HFFc6 (cell line): ENCODE data around the gene ARHGAP23. TPM values are rescaled to one million over a fixed set of nuclear protein-coding genes. Genes with fewer than 3 reads are reported as not detected.

Source experiments
- DNase-seq: peaks from one replicate; pipeline ENCODE4 v3.0.0-alpha.2; 2018
- H3K27ac Mint-ChIP-seq: 2 replicates; pipeline ENCODE4 v1.8.0; 2020; ENCODE audit warnings: mild to moderate bottlenecking, mixed read lengths
- H3K27me3 Mint-ChIP-seq: 2 replicates; pipeline ENCODE4 v1.8.0; 2021; ENCODE audit warnings: mild to moderate bottlenecking, moderate library complexity, mixed read lengths; ENCODE audit not compliant: insufficient read depth
- H3K36me3 Mint-ChIP-seq: 2 replicates; pipeline ENCODE4 v1.8.0; 2021; ENCODE audit warnings: low read depth, mixed read lengths
- H3K4me1 Mint-ChIP-seq: 2 replicates; pipeline ENCODE4 v1.8.0; 2020; ENCODE audit warnings: low read depth, mixed read lengths
- H3K4me3 Mint-ChIP-seq: 2 replicates; pipeline ENCODE4 v1.8.0; 2020; ENCODE audit warnings: mild to moderate bottlenecking, moderate library complexity, mixed read lengths
- H3K9me3 Mint-ChIP-seq: 2 replicates; pipeline ENCODE4 v1.8.0; 2020; ENCODE audit warnings: mild to moderate bottlenecking, mixed read lengths
- CTCF ChIP-seq: fragments of 200-600 bp; sonication (generic); IDR thresholded peaks from 2 replicates; pipeline ENCODE4 v1.5.0; 2021; ENCODE audit warnings: antibody characterized with exemption, mild to moderate bottlenecking
- total RNA-seq, 6 experiments: library from RNA; stranded (reverse); fragmentation: NEBNext Ultra II Directional; extraction: Animal tissue kit (Norgen Biotek cat#: 25700); gene quantifications; 2 replicates in 1 of 6; 3 replicates in 5 of 6; pipeline ENCODE4 v1.2.3, GENCODE V29; 2021

The ARHGAP23 gene
- total RNA-seq, 6 experiments from 2014 or later: 206 to 231 (median 224) TPM

- no peak overlapping the region for H3K4me3 Mint-ChIP-seq
- no peaks in the 10 kb centered on the region for H3K36me3 Mint-ChIP-seq
- H3K27ac Mint-ChIP-seq: no peak overlapping the region
- peaks cover 17% of the 10 kb centered on the region for H3K27me3 Mint-ChIP-seq
- DNase-seq: no peak
- peaks cover 33% of the 10 kb centered on the region for H3K4me1 Mint-ChIP-seq
- H3K9me3 Mint-ChIP-seq: no peaks in the 10 kb centered on the region
- no peak for TF ChIP-seq CTCF
These were observed 6.1 kb upstream of the ARHGAP23 start for GRCh38 chr17:38421871-38422827.

GRCh38 chr17:38424297-38424972, 3.8 kb upstream of the ARHGAP23 start:
- H3K4me1 Mint-ChIP-seq: peaks cover 42% of the 10 kb centered on the region
- no peak overlapping the region for H3K27ac Mint-ChIP-seq
- peaks cover 4% of the 10 kb centered on the region for H3K27me3 Mint-ChIP-seq
- no peak for DNase-seq
- no peaks in the 10 kb centered on the region for H3K9me3 Mint-ChIP-seq
- TF ChIP-seq CTCF: no peak
- H3K4me3 Mint-ChIP-seq: no peak overlapping the region
- no peaks in the 10 kb centered on the region for H3K36me3 Mint-ChIP-seq

- H3K27ac Mint-ChIP-seq: no peak overlapping the region
- H3K4me3 Mint-ChIP-seq: no peak overlapping the region
- no peak for TF ChIP-seq CTCF
- DNase-seq: no peak
- peaks cover 4% of the 10 kb centered on the region for H3K27me3 Mint-ChIP-seq
- H3K36me3 Mint-ChIP-seq: no peaks in the 10 kb centered on the region
- no peaks in the 10 kb centered on the region for H3K9me3 Mint-ChIP-seq
- peaks cover 48% of the 10 kb centered on the region for H3K4me1 Mint-ChIP-seq
These were observed 3.2 kb upstream of the ARHGAP23 start for GRCh38 chr17:38425031-38425430.

GRCh38 chr17:38425744-38426143, 2.5 kb upstream of the ARHGAP23 start:
- DNase-seq: no peak
- Mint-ChIP-seq H3K4me1 (peaks cover 55% of the 10 kb centered on the region), H3K36me3 (no peaks in the 10 kb centered on the region), H3K4me3 (no peak overlapping the region), H3K27ac (no peak overlapping the region), H3K27me3 (peaks cover 4% of the 10 kb centered on the region), H3K9me3 (no peaks in the 10 kb centered on the region)
- no peak for TF ChIP-seq CTCF

- Mint-ChIP-seq H3K27ac (no peak overlapping the region), H3K36me3 (no peaks in the 10 kb centered on the region), H3K9me3 (no peaks in the 10 kb centered on the region), H3K4me3 (no peak overlapping the region), H3K4me1 (peaks cover 54% of the 10 kb centered on the region), H3K27me3 (peaks cover 2% of the 10 kb centered on the region)
- DNase-seq: no peak
- no peak for TF ChIP-seq CTCF
These were observed 1.8 kb upstream of the ARHGAP23 start for GRCh38 chr17:38426441-38426840.
